ENCODE data around the gene SHROOM3.

Gene SHROOM3

GRCh38 chr4:76568262-76568661 is 133.2 kb downstream of the SHROOM3 start:
- DNase-seq (ENCODE audit: low read depth, low spot score), result no peak

GRCh38 chr4:76569225-76569624 is 134.2 kb downstream of the SHROOM3 start:
- DNase-seq (ENCODE audit: low read depth, low spot score), result no peak

GRCh38 chr4:76569706-76570105 is 134.7 kb downstream of the SHROOM3 start:
- no peak for DNase-seq (ENCODE audit: low read depth, low spot score)

GRCh38 chr4:76570141-76570973 is 135.3 kb downstream of the SHROOM3 start:
- no peak for DNase-seq (ENCODE audit: low read depth, low spot score)

- DNase-seq (ENCODE audit: low read depth, low spot score), result no peak
These were observed 136.2 kb downstream of the SHROOM3 start for GRCh38 chr4:76571274-76571673.

GRCh38 chr4:76572224-76572623 is 137.2 kb downstream of the SHROOM3 start:
- DNase-seq (ENCODE audit: low read depth, low spot score), result no peak

- DNase-seq (ENCODE audit: low read depth, low spot score), result no peak
These were observed 141.8 kb downstream of the SHROOM3 start for GRCh38 chr4:76576824-76577223.

GRCh38 chr4:76578002-76578560 is 143.1 kb downstream of the SHROOM3 start:
- no peak for DNase-seq (ENCODE audit: low read depth, low spot score)

GRCh38 chr4:76579596-76580375 is 144.8 kb downstream of the SHROOM3 start:
- DNase-seq (ENCODE audit: low read depth, low spot score), result no peak

- DNase-seq (ENCODE audit: low read depth, low spot score), result no peak
These were observed 146.3 kb downstream of the SHROOM3 start for GRCh38 chr4:76581077-76581962.

- DNase-seq (ENCODE audit: low read depth, low spot score), result no peak
These were observed 147.2 kb downstream of the SHROOM3 start for GRCh38 chr4:76582074-76582816.

GRCh38 chr4:76582817-76583087 is 147.7 kb downstream of the SHROOM3 start:
- no peak for DNase-seq (ENCODE audit: low read depth, low spot score)

GRCh38 chr4:76584241-76585152 is 149.5 kb downstream of the SHROOM3 start:
- DNase-seq (ENCODE audit: low read depth, low spot score), result no peak

GRCh38 chr4:76585272-76585671 is 150.2 kb downstream of the SHROOM3 start:
- DNase-seq (ENCODE audit: low read depth, low spot score), result no peak

GRCh38 chr4:76585897-76586360 is 150.9 kb downstream of the SHROOM3 start:
- DNase-seq (ENCODE audit: low read depth, low spot score), result no peak

- DNase-seq (ENCODE audit: low read depth, low spot score), result no peak
These were observed 153.2 kb downstream of the SHROOM3 start for GRCh38 chr4:76588274-76588673.

- no peak for DNase-seq (ENCODE audit: low read depth, low spot score)
These were observed 154.4 kb downstream of the SHROOM3 start for GRCh38 chr4:76589402-76589801.

- no peak for DNase-seq (ENCODE audit: low read depth, low spot score)
These were observed 155.1 kb downstream of the SHROOM3 start for GRCh38 chr4:76589872-76590797.

- DNase-seq (ENCODE audit: low read depth, low spot score), result no peak
These were observed 155.8 kb downstream of the SHROOM3 start for GRCh38 chr4:76590798-76591281.

Data from activated naive CD8-positive, alpha-beta T cell treated with anti-CD3 and anti-CD28 coated beads, Interleukin-2, amount 50 U/mL, for 16 hours (primary cell).